Stimulated activated CD4-positive, alpha-beta T cell treated with anti-CD3 and anti-CD28 coated beads, TNF-alpha, amount 100 ng/mL, for 4 hours (primary cell): ENCODE results near the gene SUPT5H.

Experiments
- DNase-seq, 3 experiments: peaks; one replicate each; pipeline ENCODE4 v3.0.0-alpha.2; 2020; ENCODE audit warnings: low read depth in 3 of 3

SUPT5H gene

GRCh38 chr19:39445196-39446111 lies at the start of gene SUPT5H:
Gene SUPT5H (plus strand): TSS chr19:39445582. CDS start chr19:39445891, 309 bp downstream.
- peak; percentile 87 to 96 (median 95) for DNase-seq

- peak; percentile 89 to 95 (median 91) for DNase-seq
These were observed 47.8 kb upstream of the SUPT5H start for GRCh38 chr19:39397360-39398296.

DNA sequence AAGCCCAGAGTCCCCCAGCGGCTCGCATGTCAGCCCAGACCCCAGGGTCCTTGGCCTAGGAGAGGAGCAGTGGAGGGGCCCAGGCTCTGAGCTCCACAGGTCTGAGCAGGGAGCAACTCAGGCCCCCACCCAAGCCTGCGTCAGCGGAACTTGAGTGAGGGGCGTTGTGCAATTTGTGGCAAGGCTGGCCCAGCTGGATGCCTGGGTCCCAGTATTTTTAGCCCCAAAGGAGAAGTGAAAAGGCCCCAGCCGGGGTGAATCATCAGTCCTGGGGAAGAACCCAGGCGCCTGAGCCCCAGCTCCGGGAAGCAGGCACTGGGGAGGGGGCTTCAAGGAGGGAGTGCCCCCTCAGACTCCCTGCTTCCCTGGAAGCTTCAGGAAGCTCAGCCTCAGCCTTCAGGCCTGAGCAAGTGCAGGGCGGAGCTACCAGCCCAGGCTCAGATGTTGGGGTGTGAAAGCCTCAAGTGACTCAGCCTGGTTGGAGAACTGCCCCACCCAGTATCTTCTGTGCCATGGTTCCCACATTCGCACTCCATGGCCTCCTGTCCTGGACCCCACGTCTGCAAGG lies 47.0 kb upstream of the SUPT5H start:
- DNase-seq = peak in 1 of 3 experiments; percentile 32

GRCh38 chr19:39399668-39400050 lies 45.7 kb upstream of the SUPT5H start:
- DNase-seq = no peak

- DNase-seq = no peak
These were observed 45.3 kb upstream of the SUPT5H start for GRCh38 chr19:39400061-39400460.

DNA sequence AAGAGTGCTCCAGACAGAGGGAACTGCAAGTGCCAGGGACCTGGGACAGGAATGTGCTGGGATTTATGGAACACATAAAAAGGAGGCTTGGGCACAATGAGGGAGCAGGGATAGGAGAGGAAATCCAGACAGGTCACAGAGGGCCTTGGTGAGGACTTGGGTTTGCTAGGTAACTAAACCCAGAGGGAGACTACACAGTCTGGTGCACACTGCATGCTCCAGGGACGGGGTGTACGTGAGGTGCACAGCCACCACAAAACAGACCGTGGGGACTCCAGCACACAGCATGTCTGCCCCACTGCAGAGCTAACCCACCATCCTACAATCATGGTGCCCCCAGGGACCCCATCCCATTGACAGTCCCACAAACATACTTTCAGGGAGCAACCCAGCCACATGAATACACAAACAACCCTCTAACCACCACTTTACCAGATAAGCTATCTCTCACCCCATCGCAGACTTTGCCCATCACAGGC lies 44.3 kb upstream of the SUPT5H start:
- no peak for DNase-seq

DNA sequence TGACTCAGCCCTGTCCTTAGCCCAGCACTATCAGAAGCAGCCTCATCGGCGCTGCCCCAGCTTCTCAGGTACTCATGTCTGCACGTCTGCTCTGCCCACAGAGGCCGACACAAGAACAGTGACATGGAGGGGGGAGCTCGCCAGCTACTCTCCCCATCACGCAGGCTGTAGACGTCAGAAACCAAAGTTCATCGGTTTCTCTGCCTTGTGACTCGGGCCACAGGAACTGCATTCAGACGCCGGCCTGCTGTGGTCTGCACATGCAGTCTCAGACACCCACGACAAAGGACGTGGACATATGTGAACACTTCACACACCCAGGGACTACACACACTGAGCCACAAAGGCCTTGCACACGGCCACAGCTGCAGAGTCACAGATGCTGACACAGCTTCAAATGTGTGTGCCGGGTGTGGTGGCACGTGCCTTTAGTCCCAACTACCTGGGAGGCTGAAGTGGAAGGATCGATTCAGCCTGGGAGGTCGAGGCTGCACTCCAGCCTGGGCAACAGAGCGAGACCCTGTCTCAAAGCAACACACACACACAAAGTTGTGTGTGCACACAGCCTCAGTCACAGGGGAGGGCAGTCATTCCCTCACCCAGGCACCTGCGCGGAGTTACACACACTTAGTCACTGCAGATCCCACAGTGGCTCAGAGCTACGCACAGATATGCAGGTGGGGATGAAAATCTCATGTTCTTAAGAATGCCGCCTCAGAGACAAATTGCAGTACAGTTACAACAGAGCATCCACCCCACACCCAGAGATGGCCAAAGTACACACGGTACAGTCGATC lies 43.6 kb upstream of the SUPT5H start:
- peak; percentile 45 to 63 (median 51) for DNase-seq

GRCh38 chr19:39402346-39403300 lies 42.8 kb upstream of the SUPT5H start:
- peak; percentile 70 to 80 (median 72) for DNase-seq

- DNase-seq = peak; percentile 91 to 92 (median 91)
These were observed 41.8 kb upstream of the SUPT5H start for GRCh38 chr19:39403331-39404312.

GRCh38 chr19:39405261-39405957 lies 40.0 kb upstream of the SUPT5H start:
- DNase-seq = no peak

DNA sequence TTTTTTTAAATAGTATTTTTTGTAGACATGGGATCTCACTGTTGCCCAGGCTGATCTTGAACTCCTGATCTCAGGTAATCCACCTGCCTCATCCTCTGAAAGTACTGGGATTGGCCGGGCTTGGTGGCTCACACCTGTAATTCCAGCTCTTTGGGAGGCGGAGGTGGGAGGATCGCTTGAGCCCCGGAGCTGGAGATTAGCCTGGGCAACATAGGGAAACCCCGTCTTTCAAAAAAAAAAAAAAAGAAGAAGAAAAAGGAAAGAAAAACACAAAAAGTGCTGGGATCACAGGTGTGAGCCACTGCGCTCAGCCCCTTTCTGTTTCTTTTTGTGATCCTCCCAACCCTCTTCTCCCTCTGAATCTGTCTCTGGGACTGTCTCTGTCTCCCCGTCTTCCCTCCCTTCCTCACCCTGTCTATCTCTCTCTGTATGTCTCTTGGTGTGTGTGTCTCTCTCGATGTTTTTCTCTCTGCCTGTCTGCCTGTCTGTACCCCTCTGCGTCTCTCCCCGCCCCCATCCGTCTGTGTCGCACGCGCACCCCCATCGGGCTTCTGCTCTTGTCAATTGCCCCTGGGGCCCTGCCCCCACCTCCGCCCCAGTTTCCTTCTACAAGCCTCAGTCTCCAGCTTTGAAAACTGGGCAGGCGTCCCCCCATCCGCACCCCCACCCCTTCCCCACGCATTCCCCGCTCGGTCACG lies 39.3 kb upstream of the SUPT5H start:
- DNase-seq = peak; percentile 82 to 87 (median 82)

- DNase-seq = peak; percentile 77 to 85 (median 79)
These were observed 38.5 kb upstream of the SUPT5H start, which contains the start of gene ZFP36 for GRCh38 chr19:39406656-39407409. Gene ZFP36 (plus strand): TSS chr19:39406847. CDS start chr19:39406905, 58 bp downstream.

DNA sequence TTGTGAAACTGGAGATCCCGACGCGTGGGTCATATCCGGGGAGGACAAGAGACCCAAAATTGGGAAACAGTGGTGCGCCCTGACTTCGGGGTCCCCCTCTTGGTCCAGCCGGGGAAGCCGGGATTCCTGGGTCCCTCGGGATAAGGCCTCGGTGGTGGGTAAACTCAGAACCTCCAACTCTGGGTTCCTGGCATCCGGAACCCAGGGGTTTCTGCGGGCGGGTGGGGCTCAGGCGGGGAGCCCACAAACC lies 38.0 kb upstream of the SUPT5H start:
- peak in 1 of 3 experiments; percentile 45 for DNase-seq

DNA sequence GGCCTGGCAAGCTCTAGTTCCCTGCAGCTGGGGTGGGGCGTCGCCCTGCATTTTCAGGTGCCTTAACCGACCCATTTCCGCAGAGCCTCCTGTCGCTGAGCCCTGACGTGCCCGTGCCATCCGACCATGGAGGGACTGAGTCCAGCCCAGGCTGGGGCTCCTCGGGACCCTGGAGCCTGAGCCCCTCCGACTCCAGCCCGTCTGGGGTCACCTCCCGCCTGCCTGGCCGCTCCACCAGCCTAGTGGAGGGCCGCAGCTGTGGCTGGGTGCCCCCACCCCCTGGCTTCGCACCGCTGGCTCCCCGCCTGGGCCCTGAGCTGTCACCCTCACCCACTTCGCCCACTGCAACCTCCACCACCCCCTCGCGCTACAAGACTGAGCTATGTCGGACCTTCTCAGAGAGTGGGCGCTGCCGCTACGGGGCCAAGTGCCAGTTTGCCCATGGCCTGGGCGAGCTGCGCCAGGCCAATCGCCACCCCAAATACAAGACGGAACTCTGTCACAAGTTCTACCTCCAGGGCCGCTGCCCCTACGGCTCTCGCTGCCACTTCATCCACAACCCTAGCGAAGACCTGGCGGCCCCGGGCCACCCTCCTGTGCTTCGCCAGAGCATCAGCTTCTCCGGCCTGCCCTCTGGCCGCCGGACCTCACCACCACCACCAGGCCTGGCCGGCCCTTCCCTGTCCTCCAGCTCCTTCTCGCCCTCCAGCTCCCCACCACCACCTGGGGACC lies 37.6 kb upstream of the SUPT5H start:
- DNase-seq = peak in 1 of 3 experiments; percentile 15

DNA sequence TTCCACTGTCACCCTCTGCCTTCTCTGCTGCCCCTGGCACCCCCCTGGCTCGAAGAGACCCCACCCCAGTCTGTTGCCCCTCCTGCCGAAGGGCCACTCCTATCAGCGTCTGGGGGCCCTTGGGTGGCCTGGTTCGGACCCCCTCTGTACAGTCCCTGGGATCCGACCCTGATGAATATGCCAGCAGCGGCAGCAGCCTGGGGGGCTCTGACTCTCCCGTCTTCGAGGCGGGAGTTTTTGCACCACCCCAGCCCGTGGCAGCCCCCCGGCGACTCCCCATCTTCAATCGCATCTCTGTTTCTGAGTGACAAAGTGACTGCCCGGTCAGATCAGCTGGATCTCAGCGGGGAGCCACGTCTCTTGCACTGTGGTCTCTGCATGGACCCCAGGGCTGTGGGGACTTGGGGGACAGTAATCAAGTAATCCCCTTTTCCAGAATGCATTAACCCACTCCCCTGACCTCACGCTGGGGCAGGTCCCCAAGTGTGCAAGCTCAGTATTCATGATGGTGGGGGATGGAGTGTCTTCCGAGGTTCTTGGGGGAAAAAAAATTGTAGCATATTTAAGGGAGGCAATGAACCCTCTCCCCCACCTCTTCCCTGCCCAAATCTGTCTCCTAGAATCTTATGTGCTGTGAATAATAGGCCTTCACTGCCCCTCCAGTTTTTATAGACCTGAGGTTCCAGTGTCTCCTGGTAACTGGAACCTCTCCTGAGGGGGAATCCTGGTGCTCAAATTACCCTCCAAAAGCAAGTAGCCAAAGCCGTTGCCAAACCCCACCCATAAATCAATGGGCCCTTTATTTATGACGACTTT lies 36.8 kb upstream of the SUPT5H start:
- DNase-seq = no peak
